ENCODE measurements around the gene MEGF11.

Gene MEGF11

GRCh38 chr15:65921780-65922179 lies 331.8 kb downstream of the MEGF11 start:
- H3K4me1 ChIP-seq (ENCODE audit: control insufficient read depth, insufficient read depth, low read length) = no peaks in the 10 kb centered on the region
- H3K9me3 ChIP-seq (ENCODE audit: control insufficient read depth, insufficient read depth, low read depth, low read length) = no peaks in the 10 kb centered on the region
- TF ChIP-seq ZNF791 (tag by site-specific recombination; IDR thresholded peaks at IDR 0.05) (no peak), ZNF2 (tag by site-specific recombination; IDR thresholded peaks at IDR 0.05) (no peak), ZNF433 (tag by site-specific recombination; IDR thresholded peaks at IDR 0.05; ENCODE audit: low read depth) (no peak), ZFHX2 (tag by site-specific recombination; conservative IDR thresholded peaks at IDR 0.05) (no peak), ZNF785 (tag by site-specific recombination; IDR thresholded peaks at IDR 0.05) (no peak), HOXA7 (CRISPR knock-in tag; IDR thresholded peaks at IDR 0.05; ENCODE audit: borderline replicate concordance) (no peak), ZNF274 (IDR thresholded peaks at IDR 0.05; ENCODE audit: low read length) (no peak), ZNF274 (tag by site-specific recombination; IDR thresholded peaks at IDR 0.05; ENCODE audit: borderline replicate concordance) (no peak), ZNF660 (tag by site-specific recombination; IDR thresholded peaks at IDR 0.05) (no peak), ZNF549 (tag by site-specific recombination; IDR thresholded peaks at IDR 0.05) (no peak), ZNF223 (tag by site-specific recombination; IDR thresholded peaks at IDR 0.05) (no peak), REST (tag by site-specific recombination; IDR thresholded peaks at IDR 0.05) (no peak), MEIS1 (CRISPR knock-in tag; IDR thresholded peaks at IDR 0.05; ENCODE audit: borderline replicate concordance) (no peak), ZNF747 (tag by site-specific recombination; IDR thresholded peaks at IDR 0.05) (no peak), ZBTB11 (tag by site-specific recombination; conservative IDR thresholded peaks at IDR 0.05; ENCODE audit: low read depth) (no peak), ZNF707 (tag by site-specific recombination; IDR thresholded peaks at IDR 0.05) (no peak), ZNF221 (tag by site-specific recombination; IDR thresholded peaks at IDR 0.05; ENCODE audit: borderline replicate concordance) (no peak), ZNF394 (tag by site-specific recombination; IDR thresholded peaks at IDR 0.05; ENCODE audit: borderline replicate concordance) (no peak), ZNF776 (tag by site-specific recombination; IDR thresholded peaks at IDR 0.05; ENCODE audit: borderline replicate concordance) (no peak), ZNF623 (tag by site-specific recombination; IDR thresholded peaks at IDR 0.05) (no peak), PRDM4 (tag by site-specific recombination; IDR thresholded peaks at IDR 0.05) (no peak)
- H3K36me3 ChIP-seq (ENCODE audit: control insufficient read depth in 2 of 2, insufficient read depth in 1 of 2, low read length in 2 of 2) = peaks cover 0 to 12% of the 10 kb centered on the region in 2 experiments; a peak in 1 of 3 replicates
- ChIA-PET POLR2A (no interaction called here), CTCF (interaction anchor here (1.0 to 1.2 kb wide), 3 partner anchors 89 to 283 kb away, joined by 3 to 6 read pairs (median 3); no protein-coding TSS in a partner anchor)
- H3K4me3 ChIP-seq (ENCODE audit: low read depth, low read length) = no peak overlapping the region
- no peak overlapping the region for H3K27ac ChIP-seq (ENCODE audit: extremely low read depth, low read depth, low read length)
